ENCODE results near the gene NPS.

The NPS gene

DNA sequence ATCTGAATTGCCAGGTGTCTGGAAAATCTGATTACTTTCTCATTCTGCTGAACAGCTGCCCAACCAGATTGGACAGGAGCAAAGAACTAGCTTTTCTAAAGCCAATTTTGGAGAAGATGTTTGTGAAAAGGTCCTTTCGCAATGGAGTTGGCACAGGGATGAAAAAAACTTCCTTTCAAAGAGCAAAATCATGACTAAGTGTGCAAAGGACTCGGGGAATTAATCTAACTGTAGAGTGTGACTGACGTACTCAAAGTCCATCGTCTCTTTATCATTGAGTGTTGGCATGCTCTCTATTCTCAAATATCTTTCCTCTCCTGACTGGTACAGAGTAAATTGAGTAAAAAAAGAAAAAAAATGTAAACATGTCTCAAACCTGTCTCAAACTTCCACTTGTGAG is 3.3 kb downstream of the NPS start:
- Histone ChIP-seq H3K9ac (ENCODE audit: low read length) (no peak overlapping the region), H3K36me3 (replicated peaks; ENCODE audit: low read depth, low read length) (no peaks in the 10 kb centered on the region), H3K27me3 (ENCODE audit: low read depth, low read length) (no peaks in the 10 kb centered on the region), H3K4me2 (ENCODE audit: low read length) (no peak overlapping the region), H3K9me3 (ENCODE audit: insufficient read depth, low read length) (no peaks in the 10 kb centered on the region), H2AFZ (ENCODE audit: low read depth, low read length) (no peak overlapping the region), H4K20me1 (ENCODE audit: insufficient read depth, low read length) (no peaks in the 10 kb centered on the region), H3K4me3 (ENCODE audit: low read length) (no peak overlapping the region), H3K4me1 (ENCODE audit: low read length) (no peaks in the 10 kb centered on the region), H3K27ac (ENCODE audit: low read length) (no peak overlapping the region), H3K79me2 (ENCODE audit: low read length) (no peaks in the 10 kb centered on the region)
- TF ChIP-seq, protein P1, sequence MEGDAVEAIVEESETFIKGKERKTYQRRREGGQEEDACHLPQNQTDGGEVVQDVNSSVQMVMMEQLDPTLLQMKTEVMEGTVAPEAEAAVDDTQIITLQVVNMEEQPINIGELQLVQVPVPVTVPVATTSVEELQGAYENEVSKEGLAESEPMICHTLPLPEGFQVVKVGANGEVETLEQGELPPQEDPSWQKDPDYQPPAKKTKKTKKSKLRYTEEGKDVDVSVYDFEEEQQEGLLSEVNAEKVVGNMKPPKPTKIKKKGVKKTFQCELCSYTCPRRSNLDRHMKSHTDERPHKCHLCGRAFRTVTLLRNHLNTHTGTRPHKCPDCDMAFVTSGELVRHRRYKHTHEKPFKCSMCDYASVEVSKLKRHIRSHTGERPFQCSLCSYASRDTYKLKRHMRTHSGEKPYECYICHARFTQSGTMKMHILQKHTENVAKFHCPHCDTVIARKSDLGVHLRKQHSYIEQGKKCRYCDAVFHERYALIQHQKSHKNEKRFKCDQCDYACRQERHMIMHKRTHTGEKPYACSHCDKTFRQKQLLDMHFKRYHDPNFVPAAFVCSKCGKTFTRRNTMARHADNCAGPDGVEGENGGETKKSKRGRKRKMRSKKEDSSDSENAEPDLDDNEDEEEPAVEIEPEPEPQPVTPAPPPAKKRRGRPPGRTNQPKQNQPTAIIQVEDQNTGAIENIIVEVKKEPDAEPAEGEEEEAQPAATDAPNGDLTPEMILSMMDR (IDR thresholded peaks at IDR 0.05; ENCODE audit: low read depth, low read length): no peak
- TF ChIP-seq EZH2phosphoT487 (IDR thresholded peaks at IDR 0.05; ENCODE audit: low read depth): no peak

DNA sequence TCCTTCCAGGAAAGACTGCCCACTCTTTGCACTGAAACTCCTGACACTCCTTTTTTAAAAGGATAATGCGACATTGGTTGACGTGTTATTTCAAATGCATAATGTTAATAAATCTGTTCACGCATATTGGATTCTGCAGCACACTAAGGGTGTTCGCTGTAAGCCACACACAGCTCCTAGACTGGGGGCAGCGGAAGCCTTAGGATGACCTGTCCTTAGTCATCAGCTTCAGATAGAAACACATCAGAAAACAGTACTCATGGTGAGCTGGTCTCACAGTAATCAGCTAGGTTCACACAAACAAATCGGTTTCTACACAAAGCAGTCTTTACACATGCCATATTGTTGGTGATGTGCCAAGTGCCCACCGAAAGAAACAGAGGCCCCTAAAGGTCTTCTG is 4.3 kb downstream of the NPS start:
- no peak overlapping the region for H2AFZ ChIP-seq (ENCODE audit: low read depth, low read length)
- H3K27ac ChIP-seq (ENCODE audit: low read length): no peak overlapping the region
- H3K9ac ChIP-seq (ENCODE audit: low read length): no peak overlapping the region
- no peaks in the 10 kb centered on the region for H3K79me2 ChIP-seq (ENCODE audit: low read length)
- no peak overlapping the region for H3K4me3 ChIP-seq (ENCODE audit: low read length)
- TF ChIP-seq, protein P1 (IDR thresholded peaks at IDR 0.05; ENCODE audit: low read depth, low read length): no peak
- no peak for TF ChIP-seq EZH2phosphoT487 (IDR thresholded peaks at IDR 0.05; ENCODE audit: low read depth)
- no peaks in the 10 kb centered on the region for H4K20me1 ChIP-seq (ENCODE audit: insufficient read depth, low read length)
- H3K4me2 ChIP-seq (ENCODE audit: low read length): no peak overlapping the region
- no peaks in the 10 kb centered on the region for H3K27me3 ChIP-seq (ENCODE audit: low read depth, low read length)
- H3K36me3 ChIP-seq (replicated peaks; ENCODE audit: low read depth, low read length): no peaks in the 10 kb centered on the region
- H3K4me1 ChIP-seq (ENCODE audit: low read length): no peaks in the 10 kb centered on the region
- no peaks in the 10 kb centered on the region for H3K9me3 ChIP-seq (ENCODE audit: insufficient read depth, low read length)

DNA sequence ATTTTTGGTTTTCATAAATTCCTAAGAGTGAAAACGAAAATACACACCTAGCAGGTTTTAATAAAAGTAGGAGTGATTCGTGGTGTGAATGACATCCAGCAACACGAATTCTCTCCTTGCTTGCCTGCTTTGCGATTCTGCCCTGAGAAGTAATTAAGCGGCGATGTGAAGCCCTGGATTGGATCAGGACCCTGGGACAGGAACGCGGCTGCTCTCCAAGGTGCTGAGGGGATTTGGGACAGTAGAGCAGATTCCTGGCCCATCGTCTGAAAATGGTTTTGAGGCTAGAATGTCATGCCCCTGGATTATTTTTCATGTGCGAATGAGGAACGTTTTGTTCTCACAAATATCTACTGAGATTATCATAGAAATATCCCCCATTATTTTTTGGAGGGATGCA is 7.8 kb downstream of the NPS start:
- no peak overlapping the region for H2AFZ ChIP-seq (ENCODE audit: low read depth, low read length)
- no peak overlapping the region for H3K4me2 ChIP-seq (ENCODE audit: low read length)
- no peaks in the 10 kb centered on the region for H3K36me3 ChIP-seq (replicated peaks; ENCODE audit: low read depth, low read length)
- H4K20me1 ChIP-seq (ENCODE audit: insufficient read depth, low read length): no peaks in the 10 kb centered on the region
- H3K4me1 ChIP-seq (ENCODE audit: low read length): no peaks in the 10 kb centered on the region
- H3K27ac ChIP-seq (ENCODE audit: low read length): no peak overlapping the region
- H3K4me3 ChIP-seq (ENCODE audit: low read length): no peak overlapping the region
- H3K9ac ChIP-seq (ENCODE audit: low read length): no peak overlapping the region
- H3K9me3 ChIP-seq (ENCODE audit: insufficient read depth, low read length): no peaks in the 10 kb centered on the region
- no peaks in the 10 kb centered on the region for H3K27me3 ChIP-seq (ENCODE audit: low read depth, low read length)
- no peaks in the 10 kb centered on the region for H3K79me2 ChIP-seq (ENCODE audit: low read length)
- TF ChIP-seq, protein P1 (IDR thresholded peaks at IDR 0.05; ENCODE audit: low read depth, low read length): no peak
- TF ChIP-seq EZH2phosphoT487 (IDR thresholded peaks at IDR 0.05; ENCODE audit: low read depth): no peak

DNA sequence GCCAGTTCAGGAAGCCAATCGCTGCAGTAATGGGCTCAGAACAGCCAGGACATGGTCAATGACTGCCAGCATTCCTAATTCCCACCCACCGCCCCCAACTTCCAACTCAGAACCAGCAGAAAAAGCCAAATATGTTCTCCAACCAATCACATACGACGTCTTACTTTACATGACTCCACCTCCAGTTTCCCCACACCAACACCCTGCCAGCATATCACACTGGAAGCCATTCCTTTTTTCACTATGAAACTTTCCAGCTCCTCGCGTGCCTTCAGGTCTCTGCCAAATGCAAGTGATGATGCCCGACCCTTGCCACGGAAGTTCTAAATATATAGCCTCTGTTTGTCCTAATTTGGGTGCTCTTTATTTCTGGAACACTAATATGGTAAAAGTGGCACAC is 12.5 kb downstream of the NPS start:
- H3K4me2 ChIP-seq (ENCODE audit: low read length): no peak overlapping the region
- no peaks in the 10 kb centered on the region for H3K79me2 ChIP-seq (ENCODE audit: low read length)
- TF ChIP-seq, protein P1 (IDR thresholded peaks at IDR 0.05; ENCODE audit: low read depth, low read length): no peak
- TF ChIP-seq EZH2phosphoT487 (IDR thresholded peaks at IDR 0.05; ENCODE audit: low read depth): no peak
- H3K36me3 ChIP-seq (replicated peaks; ENCODE audit: low read depth, low read length): no peaks in the 10 kb centered on the region
- no peak overlapping the region for H2AFZ ChIP-seq (ENCODE audit: low read depth, low read length)
- H3K27me3 ChIP-seq (ENCODE audit: low read depth, low read length): no peaks in the 10 kb centered on the region
- H3K4me1 ChIP-seq (ENCODE audit: low read length): no peaks in the 10 kb centered on the region
- H3K27ac ChIP-seq (ENCODE audit: low read length): no peak overlapping the region
- H3K4me3 ChIP-seq (ENCODE audit: low read length): no peak overlapping the region
- H3K9ac ChIP-seq (ENCODE audit: low read length): no peak overlapping the region
- no peaks in the 10 kb centered on the region for H3K9me3 ChIP-seq (ENCODE audit: insufficient read depth, low read length)
- no peaks in the 10 kb centered on the region for H4K20me1 ChIP-seq (ENCODE audit: insufficient read depth, low read length)
